RPMI8226 (cell line): ENCODE data around the gene CABLES1.
"Not testable (repeated sequence)": the region's sequence is repeated elsewhere in the genome, so short reads cannot be mapped to it uniquely, and the experiment has no call there.

Experiments
- DNase-seq: peaks from one replicate; pipeline ENCODE4 v3.0.0-alpha.2; 2015

The CABLES1 gene

GRCh38 chr18:23247896-23248295 lies 112.6 kb downstream of the CABLES1 start:
- no peak for DNase-seq

DNA sequence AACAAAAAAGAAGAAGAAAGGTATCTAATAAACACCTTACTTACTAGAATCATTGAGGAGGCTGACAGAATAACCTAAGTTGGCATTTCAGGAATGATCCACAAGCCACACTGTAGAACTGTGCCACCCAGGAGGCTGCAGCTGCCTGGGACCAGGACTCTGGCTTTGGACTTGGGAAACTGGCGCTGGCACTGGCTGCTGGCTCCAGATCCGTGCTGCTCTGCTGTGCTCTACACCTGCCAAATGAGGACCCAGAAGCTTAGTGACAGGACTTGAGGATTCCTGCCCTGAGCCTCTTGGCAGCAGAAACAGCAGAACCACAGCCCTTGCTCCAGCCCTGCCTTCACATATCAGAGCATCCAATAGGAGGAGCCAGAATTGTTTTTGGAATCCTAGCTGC lies 113.5 kb downstream of the CABLES1 start:
- no peak for DNase-seq

GRCh38 chr18:23249348-23249747 lies 114.1 kb downstream of the CABLES1 start:
- no peak for DNase-seq

DNA sequence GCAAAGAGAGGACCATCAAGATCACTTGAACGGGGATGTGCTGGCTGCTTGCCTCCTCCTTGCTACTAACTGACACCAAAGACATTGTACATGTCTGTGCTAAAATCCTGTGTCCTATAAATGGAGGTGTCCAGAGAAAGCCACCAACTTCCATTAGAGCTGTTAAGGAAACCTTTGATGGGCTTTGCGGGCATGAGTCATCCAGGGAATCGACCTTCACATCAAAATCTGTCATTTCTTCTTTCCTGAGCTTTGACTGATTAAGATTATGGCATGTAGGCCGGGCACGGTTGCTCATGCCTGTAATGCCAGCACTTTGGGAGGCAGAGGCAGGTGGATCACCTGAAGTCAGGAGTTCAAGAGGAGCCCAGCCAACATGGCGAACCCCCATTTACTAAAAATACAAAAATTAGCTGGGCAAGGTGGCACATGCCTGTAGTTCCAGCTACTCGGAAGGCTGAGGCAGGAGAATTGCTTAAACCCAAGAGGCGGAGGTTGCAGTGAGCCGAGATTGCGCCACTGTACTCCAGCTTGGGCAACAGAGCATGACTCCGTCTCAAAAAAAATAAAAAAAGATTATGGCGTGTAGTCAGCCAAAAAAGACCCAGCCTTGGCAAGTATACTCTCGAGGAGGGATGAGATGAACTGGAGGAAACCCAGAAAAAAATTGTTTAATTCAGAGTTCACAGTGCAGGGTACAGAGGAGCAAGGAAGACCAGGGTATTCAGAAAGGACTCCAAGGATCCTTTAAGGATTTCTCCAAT lies 115.8 kb downstream of the CABLES1 start:
- DNase-seq = no peak

GRCh38 chr18:23253630-23254029 lies 118.3 kb downstream of the CABLES1 start:
- DNase-seq = no peak

DNA sequence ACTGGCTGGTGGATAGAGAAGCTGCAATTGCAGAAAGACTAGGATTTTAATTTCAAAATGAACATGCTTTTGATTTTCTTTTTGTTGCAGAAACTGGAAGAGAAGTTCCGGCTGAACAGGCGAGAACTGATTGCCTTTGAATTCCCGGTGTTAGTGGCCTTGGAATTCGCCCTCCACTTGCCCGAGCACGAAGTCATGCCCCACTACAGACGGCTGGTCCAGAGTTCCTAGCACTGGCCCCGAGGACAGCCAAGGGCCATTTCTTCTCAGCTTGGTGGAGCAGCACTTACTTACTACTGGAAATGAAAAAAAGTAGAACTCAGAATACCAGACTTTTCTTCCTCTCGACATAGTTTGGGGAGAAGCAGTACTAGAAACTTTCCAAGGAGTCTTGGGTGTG lies 121.9 kb downstream of the CABLES1 start:
- DNase-seq = no peak

- DNase-seq = no peak
Measured at GRCh38 chr18:23257686-23258565, 122.6 kb downstream of the CABLES1 start.

DNA sequence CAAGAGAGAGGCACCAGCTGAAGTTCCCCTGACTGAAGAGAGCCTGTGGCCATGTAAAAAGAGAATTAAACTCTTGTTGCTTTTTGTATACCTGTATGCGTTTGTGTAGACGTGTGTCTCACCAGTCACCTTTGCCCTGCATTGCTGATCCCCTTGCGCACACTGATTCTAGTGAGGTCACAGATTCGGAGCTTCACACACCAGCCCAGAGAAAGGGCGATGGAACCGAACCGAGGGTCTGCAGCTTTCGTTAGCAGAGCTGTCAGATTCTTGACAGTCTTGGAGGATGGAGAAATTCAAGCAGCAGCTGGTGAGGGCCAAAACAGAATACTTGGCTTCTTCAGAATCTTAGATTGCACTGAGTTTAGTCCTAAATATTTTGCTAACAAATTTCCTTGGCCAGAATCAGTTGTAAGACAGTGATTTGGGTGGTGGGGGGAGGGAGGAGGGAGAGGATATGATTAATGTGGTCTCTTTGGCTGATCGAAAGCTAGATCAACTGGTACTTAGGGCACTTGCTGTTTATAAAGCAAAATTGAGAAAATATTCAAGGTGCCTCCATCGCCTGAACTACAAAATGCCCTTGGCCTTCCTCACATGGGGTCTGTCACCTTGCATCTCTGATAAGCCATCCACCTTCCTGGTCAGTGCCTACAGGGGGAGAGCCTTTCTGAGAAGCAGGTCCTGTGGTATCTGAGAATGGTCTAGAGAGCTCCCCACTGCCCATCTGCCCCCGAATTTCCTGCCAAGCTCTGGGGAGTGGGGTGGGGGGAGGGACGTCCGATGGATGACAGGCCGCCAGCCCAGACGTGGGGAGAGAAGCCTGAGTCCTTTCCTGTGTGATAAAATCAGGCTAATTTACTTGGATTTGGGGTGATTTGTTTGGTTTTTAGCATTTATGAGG lies 123.5 kb downstream of the CABLES1 start:
- DNase-seq = no peak

DNA sequence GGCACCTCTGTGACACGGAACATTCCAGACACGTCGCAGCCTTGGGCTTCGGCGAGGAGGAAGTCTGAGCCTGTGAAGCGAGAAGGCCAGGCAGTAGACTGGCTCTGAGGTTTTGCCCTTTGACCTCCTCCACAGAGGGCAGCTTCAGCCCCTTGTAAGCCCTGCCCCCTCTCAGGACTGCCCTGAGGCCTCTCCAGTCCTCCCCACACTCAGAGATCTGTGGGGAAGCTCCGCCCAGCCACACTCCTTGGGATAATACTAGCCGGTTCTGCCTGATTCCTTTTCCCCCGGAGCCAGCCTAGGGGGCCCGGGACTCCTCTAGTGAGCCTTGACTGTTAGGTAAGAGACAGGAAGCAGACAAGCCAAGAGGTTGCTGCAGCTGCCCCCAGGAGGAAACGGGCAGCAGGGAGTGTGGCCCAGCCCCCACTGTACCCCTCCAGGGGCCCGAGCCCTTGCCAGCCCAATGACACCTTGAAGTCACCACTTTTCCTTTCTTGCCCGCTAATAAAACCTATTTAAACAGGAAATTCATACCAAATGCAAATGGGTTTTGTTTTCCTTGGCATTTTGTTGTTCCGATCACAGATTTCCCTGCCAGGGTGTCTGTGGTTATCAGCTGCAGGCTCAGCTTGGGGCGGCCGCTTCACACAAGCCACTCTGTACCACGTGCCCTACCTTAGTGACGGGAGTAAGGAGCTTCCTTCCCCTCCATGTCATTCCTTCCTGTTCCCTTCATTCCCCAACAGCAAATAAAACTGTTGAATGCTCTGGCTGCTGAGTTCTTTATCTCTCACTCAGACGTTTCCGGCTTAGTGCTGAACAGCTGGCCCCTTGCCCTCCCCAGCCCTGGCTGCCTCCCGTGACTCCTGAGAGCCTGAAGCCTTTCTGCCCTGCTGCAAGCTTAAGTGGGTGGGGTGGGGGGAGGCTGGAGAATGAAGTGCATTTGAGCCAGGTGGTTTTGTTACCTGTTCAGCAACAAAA lies 124.7 kb downstream of the CABLES1 start:
- DNase-seq = no peak

DNA sequence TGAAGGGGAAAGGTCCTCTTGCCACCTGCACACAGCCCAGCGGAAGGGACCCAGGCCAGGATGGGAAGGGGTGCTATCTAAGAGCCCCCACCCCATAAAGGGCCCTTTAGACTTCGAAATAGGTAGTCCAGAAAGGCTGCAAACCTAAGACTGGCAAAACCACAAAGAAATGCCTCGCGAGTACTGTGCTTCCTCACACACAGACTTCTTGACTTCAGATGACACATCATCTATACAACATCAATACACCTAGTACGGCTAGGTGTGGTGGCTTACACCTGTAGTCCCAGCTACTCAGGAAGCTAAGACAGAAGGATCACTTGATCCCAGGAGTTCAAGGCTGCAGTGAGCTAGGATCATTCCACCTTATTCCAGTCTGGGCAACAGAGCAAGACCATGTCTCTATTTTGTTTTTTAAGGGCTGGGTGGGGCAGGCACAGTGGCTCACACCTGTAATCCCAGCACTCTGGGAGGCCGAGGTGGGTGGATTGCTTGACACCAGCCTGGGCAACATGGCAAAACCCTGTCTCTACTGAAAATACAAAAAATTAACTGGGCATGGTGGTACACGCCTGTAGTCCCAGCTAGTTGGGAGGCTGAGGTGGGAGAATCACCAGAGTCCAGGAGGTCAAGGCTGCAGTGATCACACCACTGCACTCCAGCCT lies 125.8 kb downstream of the CABLES1 start:
- no peak for DNase-seq

- no peak for DNase-seq
Measured at GRCh38 chr18:23263551-23264235, 128.4 kb downstream of the CABLES1 start.

GRCh38 chr18:23265682-23266399 lies 130.6 kb downstream of the CABLES1 start:
- no peak for DNase-seq

GRCh38 chr18:23266717-23267446 lies 131.6 kb downstream of the CABLES1 start:
- DNase-seq = no peak

- no peak for DNase-seq
Measured at GRCh38 chr18:23267447-23267776, 132.1 kb downstream of the CABLES1 start.

DNA sequence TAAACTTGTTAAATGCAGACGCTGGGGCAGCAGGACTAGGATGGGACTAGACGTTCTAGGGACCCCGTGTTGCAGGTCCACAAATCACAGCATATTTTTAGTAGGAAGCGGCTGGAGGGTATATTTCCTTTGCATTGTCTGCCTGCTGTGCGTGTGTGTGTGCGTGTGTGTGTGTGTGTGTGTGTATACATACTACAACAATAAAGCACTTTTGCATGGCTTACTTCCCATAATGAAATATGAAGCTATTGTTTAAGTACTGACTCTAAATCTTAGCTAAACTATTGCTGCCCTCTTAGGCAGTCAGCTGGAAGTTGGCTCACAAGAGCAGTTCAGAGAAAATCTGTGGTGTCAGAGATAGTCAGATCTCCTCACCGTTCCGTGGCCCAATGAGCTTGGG lies 133.4 kb downstream of the CABLES1 start:
- no peak for DNase-seq

DNA sequence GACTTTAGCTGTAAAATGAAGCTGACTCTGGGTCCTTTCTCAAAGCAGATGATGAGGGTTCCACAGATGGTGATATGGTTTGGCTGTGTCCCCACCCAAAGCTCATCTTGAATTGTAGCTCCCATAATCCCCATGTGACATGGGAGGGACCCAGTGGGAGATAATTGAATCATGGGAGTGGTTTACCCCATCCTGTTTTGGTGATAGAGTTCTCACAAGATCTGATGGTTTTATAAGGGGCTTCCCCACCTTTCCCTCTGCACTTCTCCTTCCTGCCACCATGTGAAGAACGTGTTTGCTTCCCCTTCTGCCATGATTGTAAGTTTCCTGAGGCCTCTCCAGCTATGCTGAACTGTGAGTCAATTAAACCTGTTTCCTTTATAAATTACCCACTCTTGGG lies 133.8 kb downstream of the CABLES1 start:
- not testable (repeated sequence) for DNase-seq

- no peak for DNase-seq
Measured at GRCh38 chr18:23269928-23270327, 134.6 kb downstream of the CABLES1 start.

DNA sequence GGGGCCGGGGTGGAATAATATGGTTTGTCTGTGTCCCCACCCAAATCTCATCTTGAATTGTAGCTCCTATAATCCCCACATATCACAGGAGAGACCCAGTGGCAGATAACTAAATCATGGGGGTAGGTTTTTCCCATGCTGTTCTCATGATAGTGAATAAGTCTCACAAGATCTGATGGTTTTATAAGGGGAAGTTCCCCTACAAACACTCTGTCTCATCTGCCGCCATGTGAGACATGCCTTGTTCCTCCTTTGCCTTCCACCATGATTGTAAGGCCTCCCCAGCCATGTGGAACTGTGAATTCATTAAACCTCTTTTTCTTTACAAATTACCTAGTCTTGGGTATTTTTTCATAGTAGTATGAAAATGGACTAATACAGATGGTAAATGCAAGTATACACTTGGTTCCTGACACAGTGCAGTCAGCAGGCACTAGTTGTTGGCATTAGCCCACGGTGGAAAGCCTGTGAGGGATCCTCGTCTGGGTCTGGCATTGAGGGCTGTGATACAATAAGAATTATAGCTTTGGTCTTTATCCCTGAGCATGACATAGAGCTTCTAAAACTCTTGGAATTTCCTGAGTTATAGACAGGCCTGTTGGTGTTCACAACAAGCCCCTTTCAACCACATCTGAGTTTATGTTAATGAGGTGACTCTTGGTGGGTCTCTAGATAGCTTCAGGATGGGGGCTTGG lies 135.8 kb downstream of the CABLES1 start:
- DNase-seq = no peak
